ENCODE measurements around the gene DIPK2A.

Gene DIPK2A

DNA sequence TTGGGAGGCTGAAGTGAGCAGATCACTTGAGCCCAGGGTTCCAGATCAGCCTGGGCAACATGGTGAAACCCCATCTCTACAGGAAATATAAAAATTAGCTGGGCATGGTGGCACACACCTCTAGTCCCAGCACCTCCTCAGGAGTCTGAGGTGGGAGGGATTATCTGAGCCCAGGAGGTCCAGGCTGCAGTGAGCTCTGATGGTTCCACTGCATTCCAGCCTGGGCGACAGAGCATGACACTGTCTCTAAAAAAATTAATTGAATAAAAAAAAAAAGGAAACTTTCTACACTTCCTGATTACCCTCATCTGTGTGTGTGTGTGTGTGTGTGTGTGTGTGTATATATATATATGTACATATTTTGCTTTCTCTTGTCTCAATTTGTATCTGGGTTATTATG lies 31.4 kb downstream of the DIPK2A start:
- DNase-seq (no peak), ATAC-seq (no peak)
- no peak overlapping the region for H3K27ac Mint-ChIP-seq
- no peaks in the 10 kb centered on the region for H3K27me3 Mint-ChIP-seq
- no peak overlapping the region for H3K4me3 Mint-ChIP-seq
- H3K9me3 Mint-ChIP-seq: no peaks in the 10 kb centered on the region
- H3K4me1 Mint-ChIP-seq: no peaks in the 10 kb centered on the region

GRCh38 chr3:144010371-144010770 lies 38.7 kb downstream of the DIPK2A start:
- Mint-ChIP-seq H3K4me3 (no peak overlapping the region), H3K27ac (no peak overlapping the region), H3K4me1 (no peaks in the 10 kb centered on the region), H3K9me3 (no peaks in the 10 kb centered on the region), H3K27me3 (no peaks in the 10 kb centered on the region)
- DNase-seq: no peak
- ATAC-seq: no peak

DNA sequence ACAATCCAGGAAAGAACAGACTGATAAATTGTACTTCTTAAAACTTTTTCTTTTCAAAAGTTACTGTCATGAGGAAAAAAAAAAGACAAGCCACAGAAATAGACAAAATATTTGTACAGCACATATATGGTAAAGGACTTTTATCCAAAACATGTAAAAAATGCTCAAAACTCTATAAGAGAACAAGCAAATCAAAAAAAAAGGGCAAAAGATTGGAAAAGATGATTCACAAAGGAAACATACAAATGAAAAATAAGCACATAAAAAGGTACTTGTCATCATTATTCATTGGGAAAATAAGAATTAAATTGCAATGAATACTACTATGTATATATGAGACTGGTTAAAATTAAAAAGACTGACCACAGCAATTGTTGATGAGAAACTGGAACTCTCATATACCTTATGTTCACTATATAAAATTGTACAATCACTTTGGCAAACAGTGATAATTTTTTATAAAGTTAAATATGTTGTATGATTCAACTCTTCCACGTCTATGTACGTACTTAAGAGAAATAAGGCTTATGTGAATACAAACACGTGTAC lies 39.7 kb downstream of the DIPK2A start:
- Mint-ChIP-seq H3K27me3 (no peaks in the 10 kb centered on the region), H3K9me3 (no peaks in the 10 kb centered on the region), H3K4me3 (no peak overlapping the region), H3K27ac (no peak overlapping the region), H3K4me1 (no peaks in the 10 kb centered on the region)
- ATAC-seq (no peak), DNase-seq (no peak)

GRCh38 chr3:144015133-144015532 lies 43.5 kb downstream of the DIPK2A start:
- H3K27me3 Mint-ChIP-seq: no peaks in the 10 kb centered on the region
- H3K4me1 Mint-ChIP-seq: no peaks in the 10 kb centered on the region
- H3K4me3 Mint-ChIP-seq: no peak overlapping the region
- no peaks in the 10 kb centered on the region for H3K9me3 Mint-ChIP-seq
- DNase-seq: no peak
- ATAC-seq: no peak
- H3K27ac Mint-ChIP-seq: no peak overlapping the region

- peaks cover 2% of the 10 kb centered on the region for H3K27me3 Mint-ChIP-seq
- ATAC-seq (no peak), DNase-seq (no peak)
- no peak overlapping the region for H3K27ac Mint-ChIP-seq
- H3K9me3 Mint-ChIP-seq: peaks cover 4 to 7% of the 10 kb centered on the region in 2 donors
- no peak overlapping the region for H3K4me3 Mint-ChIP-seq
- no peaks in the 10 kb centered on the region for H3K4me1 Mint-ChIP-seq
Observed at GRCh38 chr3:144018776-144019175, 47.2 kb downstream of the DIPK2A start.

Measured in stimulated activated naive CD8-positive, alpha-beta T cell treated with anti-CD3 and anti-CD28 coated beads, Interleukin-15, amount 100 ng/mL, for 72 hours (primary cell).